Transverse colon (tissue), 4 donors: ENCODE data around the gene ALDH1A2.

Experiments used
- CTCF ChIP-seq, 5 experiments: fragments of 200-600 bp in 3 of 5; fragments of 450-650 bp in 2 of 5; sonication (generic) in 3 of 5; IDR thresholded peaks; 1 replicate in 2 of 5; 2 replicates in 3 of 5; pipeline ENCODE4 v1.5.1; 2016 to 2017; ENCODE audit warnings: antibody characterized with exemption in 5 of 5, inconsistent platforms in 3 of 5, mild to moderate bottlenecking in 2 of 5, moderate library complexity in 1 of 5
- POLR2A ChIP-seq: fragments of 450-650 bp; IDR thresholded peaks from one replicate; pipeline ENCODE4 v1.6.1; 2016; ENCODE audit warnings: antibody characterized with exemption, mild to moderate bottlenecking, moderate library complexity
- POLR2AphosphoS5 ChIP-seq, 3 donors: sonication (generic); formaldehyde crosslinking; IDR thresholded peaks; one replicate each; pipeline ENCODE4 v1.6.1; 2016; ENCODE audit warnings: antibody characterized with exemption in 3 of 3

GRCh38 chr15:58021332-58022230 lies 43.9 kb downstream of the ALDH1A2 start:
- TF ChIP-seq POLR2AphosphoS5 (IDR thresholded peaks at IDR 0.05) (no peak), CTCF (IDR thresholded peaks at IDR 0.05) (no peak), POLR2A (no peak)
